HG03280 (cell line): ENCODE results near the gene PRR23C.

Source experiments
- ATAC-seq: cut with Tn5 transposase; IDR thresholded peaks from one replicate; pipeline ENCODE4 v1.9.1; 2021; ENCODE audit warnings: mild to moderate bottlenecking, moderate library complexity; ENCODE audit not compliant: unreplicated experiment

PRR23C gene

GRCh38 chr3:139005356-139005993 lies 39.2 kb downstream of the PRR23C start:
- ATAC-seq: no peak

- no peak for ATAC-seq
Measured at GRCh38 chr3:138995706-138996105, 49.0 kb downstream of the PRR23C start.
